KOPT-K1 (cell line): Measurements from ENCODE around the gene APP.

Source experiments
- H3K27ac ChIP-seq: fragments of 200-600 bp; sonication (generic); 2 replicates; pipeline ENCODE4 v1.5.1; 2016; ENCODE audit warnings: antibody characterized with exemption, mild to moderate bottlenecking, low read depth, low read length; ENCODE audit not compliant: poor library complexity, severe bottlenecking
- H3K36me3 ChIP-seq: fragments of 200-600 bp; sonication (generic); 2 replicates; pipeline ENCODE4 v1.5.1; 2017; ENCODE audit warnings: antibody characterized with exemption, mild to moderate bottlenecking, low read length, moderate library complexity; ENCODE audit not compliant: insufficient read depth
- H3K9me3 ChIP-seq: fragments of 200-600 bp; sonication (generic); 2 replicates; pipeline ENCODE4 v1.5.1; 2017; ENCODE audit warnings: antibody characterized with exemption, low read length, mild to moderate bottlenecking; ENCODE audit not compliant: insufficient read depth, poor library complexity, severe bottlenecking

Gene APP

DNA sequence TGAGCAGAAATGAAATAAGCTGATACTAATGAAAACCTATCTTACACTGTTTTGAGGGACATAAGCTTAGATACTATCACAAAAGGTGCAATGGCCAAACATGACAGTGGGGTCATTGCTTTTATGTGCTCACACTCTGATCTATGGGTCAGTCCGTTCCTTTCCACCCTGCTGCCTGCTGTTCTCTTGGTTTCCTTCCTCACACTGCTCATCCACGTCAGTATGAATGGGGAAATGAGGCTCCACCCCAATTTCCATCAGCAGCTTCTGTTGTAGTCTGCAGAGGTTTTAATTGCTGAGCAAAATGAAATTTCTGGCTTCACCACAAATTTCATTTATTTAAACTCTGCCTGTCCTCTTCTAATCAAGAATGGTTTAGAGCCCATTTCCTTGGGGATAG, 280.6 kb downstream of the APP start:
- Histone ChIP-seq H3K9me3 (no peaks in the 10 kb centered on the region), H3K27ac (no peak overlapping the region), H3K36me3 (no peaks in the 10 kb centered on the region)

GRCh38 chr21:25888711-25889110, 281.9 kb downstream of the APP start:
- Histone ChIP-seq H3K9me3 (no peaks in the 10 kb centered on the region), H3K36me3 (no peaks in the 10 kb centered on the region), H3K27ac (no peak overlapping the region)

GRCh38 chr21:25887646-25888306, 282.8 kb downstream of the APP start:
- Histone ChIP-seq H3K36me3 (no peaks in the 10 kb centered on the region), H3K9me3 (no peaks in the 10 kb centered on the region), H3K27ac (no peak overlapping the region)

DNA sequence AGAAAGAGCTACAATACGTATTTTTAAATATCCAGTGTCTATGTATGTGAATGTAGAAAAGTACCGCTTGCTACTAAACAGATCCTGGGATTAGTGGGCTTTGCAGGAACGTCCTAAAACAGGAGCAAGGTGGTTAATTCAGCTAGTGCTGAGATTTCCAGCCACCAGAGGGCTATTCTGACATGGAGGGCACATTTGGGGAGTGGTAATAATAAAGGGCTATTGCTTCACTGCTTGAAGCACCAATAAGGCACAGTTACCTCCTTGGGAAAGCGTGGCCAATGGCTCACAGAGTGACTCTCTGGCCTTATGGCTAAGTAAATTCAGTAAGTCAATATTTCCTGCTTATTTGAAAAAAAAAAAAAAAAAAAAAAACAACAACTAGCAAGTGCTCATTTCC, 283.4 kb downstream of the APP start:
- Histone ChIP-seq H3K36me3 (no peaks in the 10 kb centered on the region), H3K9me3 (no peaks in the 10 kb centered on the region), H3K27ac (no peak overlapping the region)

GRCh38 chr21:25885880-25886279, 284.7 kb downstream of the APP start:
- Histone ChIP-seq H3K9me3 (no peaks in the 10 kb centered on the region), H3K27ac (no peak overlapping the region), H3K36me3 (no peaks in the 10 kb centered on the region)

GRCh38 chr21:25885405-25885804, 285.2 kb downstream of the APP start:
- H3K9me3 ChIP-seq, result no peaks in the 10 kb centered on the region
- no peak overlapping the region for H3K27ac ChIP-seq
- H3K36me3 ChIP-seq, result no peaks in the 10 kb centered on the region

DNA sequence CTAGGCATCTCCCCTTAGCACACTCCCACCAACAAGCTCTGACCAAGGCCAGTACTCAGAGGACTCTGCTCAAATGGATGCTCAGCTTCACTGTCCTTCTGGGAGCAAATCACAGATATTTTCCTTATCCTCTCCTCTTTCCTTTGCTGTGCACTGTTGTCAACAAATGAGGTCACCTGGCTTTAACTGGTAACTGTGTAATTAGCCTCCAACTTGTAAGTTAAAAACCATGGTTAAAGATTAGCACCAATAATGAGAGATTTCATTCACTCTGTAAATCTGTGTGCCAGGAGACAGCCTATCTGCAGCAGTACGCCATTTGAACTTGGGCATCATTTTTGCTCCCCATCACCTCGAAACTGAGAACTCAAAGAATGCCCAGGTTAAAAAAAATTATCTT, 286.3 kb downstream of the APP start:
- H3K27ac ChIP-seq, result no peak overlapping the region
- H3K36me3 ChIP-seq, result no peaks in the 10 kb centered on the region
- no peaks in the 10 kb centered on the region for H3K9me3 ChIP-seq

- H3K36me3 ChIP-seq, result no peaks in the 10 kb centered on the region
- no peak overlapping the region for H3K27ac ChIP-seq
Measured at GRCh38 chr21:25881524-25882376, 288.8 kb downstream of the APP start.

DNA sequence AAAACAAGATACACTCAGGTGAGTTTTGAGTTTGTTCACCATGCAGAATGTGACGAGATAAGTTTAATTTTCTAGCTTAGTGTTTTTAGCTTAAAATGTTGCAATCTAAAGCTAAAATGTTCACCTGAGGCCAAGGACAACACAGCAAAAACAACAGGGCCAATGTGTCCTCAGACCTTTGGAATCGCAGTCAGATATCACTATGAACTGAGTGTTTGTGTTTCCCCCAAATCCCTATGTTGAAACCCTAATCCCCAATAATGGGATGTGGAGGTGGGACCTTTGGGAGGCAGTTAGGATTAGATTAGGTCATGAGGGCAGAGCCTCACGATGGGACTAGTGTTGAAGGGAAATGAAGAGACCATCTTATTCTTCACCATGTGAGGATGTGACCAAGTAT, 291.4 kb downstream of the APP start:
- Histone ChIP-seq H3K27ac (no peak overlapping the region), H3K9me3 (no peaks in the 10 kb centered on the region), H3K36me3 (no peaks in the 10 kb centered on the region)

More at GRCh38 chr21:25881524-25882376, 288.8 kb downstream of the APP start:
- no peaks in the 10 kb centered on the region for H3K9me3 ChIP-seq

- Histone ChIP-seq H3K27ac (no peak overlapping the region), H3K36me3 (no peaks in the 10 kb centered on the region), H3K9me3 (no peaks in the 10 kb centered on the region)
Measured at GRCh38 chr21:25878344-25878743, 292.2 kb downstream of the APP start.

GRCh38 chr21:25872271-25872670, 298.3 kb downstream of the APP start:
- H3K27ac ChIP-seq, result no peak overlapping the region
- no peaks in the 10 kb centered on the region for H3K9me3 ChIP-seq
- H3K36me3 ChIP-seq, result no peaks in the 10 kb centered on the region

GRCh38 chr21:25871566-25871965, 299.0 kb downstream of the APP start:
- Histone ChIP-seq H3K27ac (no peak overlapping the region), H3K9me3 (no peaks in the 10 kb centered on the region)

DNA sequence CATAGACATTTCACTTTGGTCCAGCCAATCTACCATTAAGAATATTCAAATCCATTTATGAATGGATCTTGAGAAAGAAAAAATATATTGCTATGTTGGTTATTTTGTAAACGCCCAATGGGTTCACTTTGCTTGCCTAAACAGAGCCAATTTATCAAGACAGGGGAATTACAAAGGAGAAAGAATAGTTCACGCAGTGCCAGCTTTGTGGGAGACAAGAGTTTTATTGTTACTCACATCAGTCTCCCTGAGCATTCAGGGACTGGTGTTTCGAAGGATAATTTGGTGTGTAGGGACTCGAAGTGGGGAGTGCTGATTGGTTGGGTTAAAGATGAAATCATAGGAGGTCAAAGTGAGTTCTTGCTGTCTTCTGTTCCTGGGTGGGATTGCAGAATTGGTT, 300.5 kb downstream of the APP start:
- Histone ChIP-seq H3K27ac (no peak overlapping the region), H3K9me3 (no peaks in the 10 kb centered on the region), H3K36me3 (no peaks in the 10 kb centered on the region)

More at GRCh38 chr21:25871566-25871965, 299.0 kb downstream of the APP start:
- no peaks in the 10 kb centered on the region for H3K36me3 ChIP-seq

DNA sequence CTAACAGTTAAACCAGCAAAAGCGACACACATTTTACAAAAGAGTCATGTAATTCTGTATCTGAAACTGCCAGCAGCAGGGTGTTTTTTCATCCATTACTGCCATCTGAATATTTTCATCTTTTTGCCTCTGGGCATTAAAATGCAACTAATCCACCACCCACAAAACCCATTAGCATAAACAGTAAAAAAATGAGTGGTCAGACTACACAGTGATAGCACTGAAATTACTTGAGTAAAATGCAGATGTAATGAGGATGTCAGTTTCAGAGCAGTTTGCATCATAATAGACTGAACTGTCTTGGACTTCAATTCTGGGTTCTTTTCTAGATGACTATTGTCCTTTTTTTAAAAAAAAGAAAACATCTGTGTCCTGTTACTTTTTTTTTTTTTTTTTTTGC, 303.5 kb downstream of the APP start:
- Histone ChIP-seq H3K36me3 (no peaks in the 10 kb centered on the region), H3K9me3 (no peaks in the 10 kb centered on the region), H3K27ac (no peak overlapping the region)

- Histone ChIP-seq H3K27ac (no peak overlapping the region), H3K36me3 (no peaks in the 10 kb centered on the region), H3K9me3 (no peaks in the 10 kb centered on the region)
Measured at GRCh38 chr21:25863747-25864146, 306.8 kb downstream of the APP start.

- Histone ChIP-seq H3K9me3 (no peaks in the 10 kb centered on the region), H3K27ac (no peak overlapping the region), H3K36me3 (no peaks in the 10 kb centered on the region)
Measured at GRCh38 chr21:25863031-25863430, 307.5 kb downstream of the APP start.
